Skeletal muscle satellite cell (primary cell): ENCODE measurements around the gene TM4SF5.

Source experiments
- H3K27me3 ChIP-seq: 2 replicates; pipeline ENCODE4 v1.7.0; 2013; ENCODE audit warnings: low read length; ENCODE audit not compliant: control insufficient read depth, insufficient read depth
- H3K36me3 ChIP-seq: 2 replicates; pipeline ENCODE4 v1.7.0; 2013; ENCODE audit warnings: mild to moderate bottlenecking, control low read depth, low read length; ENCODE audit not compliant: insufficient read depth
- H3K4me1 ChIP-seq: 2 replicates; pipeline ENCODE4 v1.7.0; 2013; ENCODE audit warnings: low read length; ENCODE audit not compliant: control insufficient read depth, insufficient read depth
- H3K4me2 ChIP-seq: 2 replicates; pipeline ENCODE4 v1.7.0; 2013; ENCODE audit warnings: mild to moderate bottlenecking, low read length
- H3K4me3 ChIP-seq: 2 replicates; pipeline ENCODE4 v1.7.0; 2013; ENCODE audit warnings: low read length
- H3K9ac ChIP-seq: 2 replicates; pipeline ENCODE4 v1.7.0; 2013; ENCODE audit warnings: mild to moderate bottlenecking, low read depth, low read length, moderate library complexity
- H3K9me3 ChIP-seq: replicated peaks from 2 replicates; pipeline ENCODE4 v1.7.0; 2013; ENCODE audit warnings: mild to moderate bottlenecking, control low read depth, low read length

Gene TM4SF5

DNA sequence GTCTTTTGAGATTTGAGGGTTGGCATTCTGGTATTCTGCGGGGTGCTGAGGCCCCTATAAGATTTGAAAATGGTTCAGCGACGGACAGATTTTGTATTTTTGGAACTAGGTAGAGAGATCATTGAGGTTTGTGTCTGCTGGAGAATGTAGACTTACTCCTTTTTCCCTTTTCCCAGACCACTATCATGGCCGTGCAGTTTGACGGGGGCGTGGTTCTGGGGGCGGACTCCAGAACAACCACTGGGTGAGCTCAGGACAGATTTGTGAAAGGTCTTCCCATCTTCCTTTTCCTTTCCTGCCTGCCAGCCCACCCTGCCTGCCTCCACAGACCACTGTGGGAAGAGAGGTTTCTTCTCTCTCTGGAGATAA is 24.9 kb downstream of the TM4SF5 start:
- peak overlapping the region; percentile 80 for H3K4me2 ChIP-seq
- peaks cover 15% of the 10 kb centered on the region for H3K36me3 ChIP-seq
- peaks cover 3% of the 10 kb centered on the region for H3K27me3 ChIP-seq
- peaks cover 5% of the 10 kb centered on the region for H3K4me1 ChIP-seq
- no peaks in the 10 kb centered on the region for H3K9me3 ChIP-seq
- H3K4me3 ChIP-seq: peak overlapping the region; percentile 96
- H3K9ac ChIP-seq: peak overlapping the region; percentile 96

DNA sequence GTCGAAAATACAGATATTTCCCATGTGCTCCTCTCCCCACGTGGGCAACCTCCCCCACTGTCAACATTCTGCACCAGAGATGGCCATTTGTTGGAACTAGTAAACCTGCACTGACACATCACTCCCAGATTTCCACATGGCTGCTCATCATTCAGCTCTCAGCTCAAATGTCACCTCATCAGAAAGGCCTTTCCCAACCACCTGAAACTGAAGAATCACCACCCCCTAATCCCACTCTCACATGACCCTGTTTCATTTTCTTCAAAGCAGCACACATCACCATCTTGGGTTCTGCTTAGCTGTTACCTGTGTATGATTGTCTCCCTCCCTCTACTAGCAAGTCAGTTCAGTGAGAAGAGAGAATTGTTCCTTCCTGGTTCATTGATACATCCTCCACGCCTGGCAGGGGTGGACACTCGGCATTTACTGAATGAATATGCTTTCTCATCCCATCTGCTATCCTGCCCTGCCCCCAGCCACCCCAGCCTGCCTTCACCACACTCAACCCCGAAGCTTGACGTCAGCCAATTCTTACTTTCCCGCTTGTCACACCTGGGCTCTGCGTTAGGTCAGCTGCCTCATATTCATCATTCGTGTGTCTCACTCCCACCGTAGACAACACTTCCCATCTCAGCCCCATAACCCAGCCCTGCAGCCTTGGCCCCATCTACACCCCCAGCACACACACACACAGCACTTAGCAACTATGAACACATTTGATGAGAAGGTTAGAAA is 28.9 kb downstream of the TM4SF5 start:
- Histone ChIP-seq H3K4me3 (no peak overlapping the region), H3K4me1 (peaks cover 5% of the 10 kb centered on the region), H3K9me3 (no peaks in the 10 kb centered on the region), H3K9ac (no peak overlapping the region), H3K36me3 (peaks cover 15% of the 10 kb centered on the region), H3K4me2 (no peak overlapping the region), H3K27me3 (no peaks in the 10 kb centered on the region)

DNA sequence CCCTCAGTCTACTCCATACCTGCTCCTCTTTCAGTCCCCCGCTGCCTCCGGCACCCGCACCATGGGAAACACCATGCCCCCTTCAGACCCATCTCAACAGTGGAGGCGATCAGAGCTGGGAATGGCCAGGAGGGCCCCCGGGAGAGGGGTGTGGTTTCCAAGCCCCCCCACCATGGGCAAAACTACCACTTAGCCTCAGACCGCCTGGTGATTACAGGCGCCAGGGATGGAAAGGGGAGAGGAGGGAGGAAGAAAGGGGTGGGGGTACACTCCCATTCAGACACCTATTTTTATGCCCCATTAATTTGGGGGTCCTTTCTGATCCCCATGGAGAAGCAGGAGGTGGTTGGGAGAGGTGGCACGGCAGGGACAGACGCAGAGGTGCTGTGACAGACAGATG is 30.5 kb downstream of the TM4SF5 start, which contains the start of gene C17orf114:
C17orf114 (minus strand) TSS at position 101 of the 400 bp plus-strand sequence.
- Histone ChIP-seq H3K4me2 (no peak within 1 kb of the TSS), H3K36me3 (peaks cover 15% of the 10 kb centered on the region), H3K27me3 (no peaks in the 10 kb centered on the region), H3K9ac (no peak within 1 kb of the TSS), H3K4me3 (no peak within 1 kb of the TSS), H3K4me1 (peaks cover 4% of the 10 kb centered on the region), H3K9me3 (no peaks in the 10 kb centered on the region)

DNA sequence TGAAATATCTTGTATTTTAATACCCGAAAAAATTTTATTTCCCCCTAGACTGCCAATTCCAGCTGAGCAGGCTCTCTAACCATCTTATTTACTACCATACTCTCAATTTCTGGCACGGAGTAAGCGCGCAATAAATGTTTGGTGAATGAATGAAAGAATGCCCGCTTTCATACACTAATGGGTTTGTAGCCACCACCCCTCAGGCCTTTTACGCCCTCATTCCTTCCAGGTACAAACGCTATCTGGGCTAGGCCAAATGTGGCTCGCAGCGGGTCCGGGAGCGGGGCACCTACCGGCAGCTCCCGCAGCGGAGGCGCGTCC is 34.7 kb downstream of the TM4SF5 start:
- peak overlapping the region; percentile 80 for H3K4me3 ChIP-seq
- peaks cover 14% of the 10 kb centered on the region for H3K4me1 ChIP-seq
- H3K36me3 ChIP-seq: peaks cover 7% of the 10 kb centered on the region
- H3K27me3 ChIP-seq: no peaks in the 10 kb centered on the region
- H3K4me2 ChIP-seq: peak overlapping the region; percentile 77
- peak overlapping the region; percentile 80 for H3K9ac ChIP-seq
- H3K9me3 ChIP-seq: no peaks in the 10 kb centered on the region

DNA sequence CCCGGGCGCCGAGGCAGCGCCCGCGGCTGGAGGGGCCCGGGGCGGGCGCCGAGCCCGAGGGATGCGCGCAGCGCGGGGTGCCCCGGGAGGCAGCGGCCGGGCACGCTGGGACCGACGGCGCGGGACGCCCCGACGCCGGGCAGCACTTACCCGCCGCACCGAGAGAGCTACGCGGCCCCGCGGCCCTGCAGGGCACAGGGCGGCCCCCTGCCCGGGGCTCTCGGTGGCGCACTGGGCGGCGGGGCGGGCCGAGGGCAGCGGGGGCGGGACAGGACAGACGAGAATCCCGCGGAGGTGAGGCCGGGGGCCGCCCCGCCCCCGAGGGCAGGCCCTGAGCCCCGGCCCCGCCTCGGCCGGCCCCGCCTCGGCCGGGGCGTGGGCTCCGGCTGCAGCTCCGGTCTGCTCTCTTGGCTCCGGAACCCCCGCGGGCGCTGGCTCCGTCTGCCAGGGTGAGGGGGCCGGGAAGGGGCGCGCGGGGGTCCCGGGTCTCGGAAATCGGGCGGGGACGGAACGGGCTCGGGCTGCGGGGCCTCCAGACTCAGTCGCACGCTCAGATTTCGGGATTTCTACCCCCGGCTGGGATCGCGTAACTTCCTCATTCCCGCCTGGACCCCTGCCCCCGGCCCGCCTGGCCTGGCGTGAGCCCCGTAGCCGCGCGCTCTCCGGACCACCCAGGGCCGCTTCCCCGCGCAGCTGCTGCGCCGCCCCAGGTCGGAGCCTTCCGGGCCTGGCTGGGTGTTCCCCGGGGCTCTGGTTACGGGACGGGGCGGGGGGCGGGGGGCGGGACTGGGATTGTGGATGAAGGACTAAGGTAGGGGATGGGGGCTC is 35.3 kb downstream of the TM4SF5 start, which contains the start of gene PLD2:
PLD2 (plus strand) TSS at position 376 of the 828 bp plus-strand sequence. CDS start 621 bp downstream, outside the sequence.
- Histone ChIP-seq H3K4me2 (peak within 1 kb of the TSS; percentile 92), H3K4me1 (peaks cover 14% of the 10 kb centered on the region), H3K27me3 (no peaks in the 10 kb centered on the region), H3K4me3 (peak within 1 kb of the TSS; percentile 80), H3K9ac (peak within 1 kb of the TSS; percentile 80), H3K9me3 (no peaks in the 10 kb centered on the region), H3K36me3 (peaks cover 7% of the 10 kb centered on the region)

GRCh38 chr17:4807605-4808377 is 36.1 kb downstream of the TM4SF5 start:
- H3K36me3 ChIP-seq: peaks cover 7% of the 10 kb centered on the region
- peak overlapping the region; percentile 54 for H3K9ac ChIP-seq
- H3K4me3 ChIP-seq: peak overlapping the region; percentile 80
- no peaks in the 10 kb centered on the region for H3K9me3 ChIP-seq
- H3K4me2 ChIP-seq: peak overlapping the region; percentile 92
- H3K4me1 ChIP-seq: peaks cover 14% of the 10 kb centered on the region
- no peaks in the 10 kb centered on the region for H3K27me3 ChIP-seq

- Histone ChIP-seq H3K4me1 (peaks cover 14% of the 10 kb centered on the region), H3K36me3 (peaks cover 7% of the 10 kb centered on the region), H3K4me2 (peak overlapping the region; percentile 92), H3K27me3 (no peaks in the 10 kb centered on the region), H3K9ac (no peak overlapping the region), H3K4me3 (peak overlapping the region; percentile 80), H3K9me3 (no peaks in the 10 kb centered on the region)
These were observed 36.7 kb downstream of the TM4SF5 start for GRCh38 chr17:4808378-4808767.

DNA sequence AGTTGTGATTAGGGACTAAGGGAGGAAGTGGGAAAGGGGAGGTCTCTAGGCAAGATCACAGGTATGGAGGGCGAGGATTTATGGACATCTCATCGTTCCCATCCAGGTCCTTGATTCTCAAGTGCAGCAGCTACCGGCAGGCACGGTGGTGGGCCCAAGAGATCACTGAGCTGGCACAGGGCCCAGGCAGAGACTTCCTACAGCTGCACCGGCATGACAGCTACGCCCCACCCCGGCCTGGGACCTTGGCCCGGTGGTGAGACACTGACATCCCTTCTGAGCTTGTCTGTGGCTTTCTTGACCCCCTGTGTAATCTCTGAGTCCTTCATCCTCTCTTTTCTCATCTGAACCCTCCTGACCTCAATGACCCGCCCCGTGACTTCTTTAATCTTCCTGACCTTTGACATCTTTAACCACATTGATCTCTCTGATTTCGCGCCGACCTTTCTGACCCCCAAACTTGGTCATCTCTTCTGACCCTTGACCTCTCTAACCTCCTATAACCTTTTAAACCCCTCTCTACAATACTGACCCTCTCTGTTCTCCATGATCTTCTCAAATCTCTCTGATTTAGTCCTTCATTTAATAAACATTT is 39.1 kb downstream of the TM4SF5 start:
- H3K9me3 ChIP-seq: no peaks in the 10 kb centered on the region
- no peaks in the 10 kb centered on the region for H3K27me3 ChIP-seq
- peaks cover 17% of the 10 kb centered on the region for H3K36me3 ChIP-seq
- H3K4me1 ChIP-seq: peaks cover 14% of the 10 kb centered on the region
- no peak overlapping the region for H3K4me3 ChIP-seq
- no peak overlapping the region for H3K4me2 ChIP-seq
- H3K9ac ChIP-seq: no peak overlapping the region

DNA sequence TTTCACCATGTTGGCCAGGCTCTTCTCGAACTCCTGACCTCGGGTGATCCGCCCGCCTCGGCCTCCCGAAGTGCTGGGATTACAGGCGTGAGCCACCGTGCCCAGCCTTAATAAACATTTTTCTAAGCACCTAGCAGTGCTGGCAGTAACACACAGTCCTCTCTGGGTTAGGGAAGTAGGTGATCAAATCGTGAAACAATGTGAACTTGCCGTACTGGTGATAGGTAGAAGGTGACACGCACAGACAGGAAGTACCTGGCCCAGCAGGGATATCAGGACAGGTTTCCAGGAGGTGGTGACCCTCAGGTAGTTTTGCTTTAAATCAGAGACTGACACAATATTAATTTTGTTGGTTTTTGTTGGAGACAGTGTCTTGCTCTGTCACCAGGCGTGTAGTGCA is 39.8 kb downstream of the TM4SF5 start:
- H3K36me3 ChIP-seq: peaks cover 18% of the 10 kb centered on the region
- no peak overlapping the region for H3K9ac ChIP-seq
- H3K4me2 ChIP-seq: no peak overlapping the region

GRCh38 chr17:4812690-4813089 is 41.0 kb downstream of the TM4SF5 start:
- Histone ChIP-seq H3K4me3 (no peak overlapping the region), H3K9ac (no peak overlapping the region), H3K9me3 (no peaks in the 10 kb centered on the region), H3K4me1 (peaks cover 7% of the 10 kb centered on the region), H3K36me3 (peaks cover 26% of the 10 kb centered on the region), H3K27me3 (no peaks in the 10 kb centered on the region), H3K4me2 (no peak overlapping the region)

More for the DNA sequence above, 39.8 kb downstream of the TM4SF5 start:
- Histone ChIP-seq H3K27me3 (no peaks in the 10 kb centered on the region), H3K9me3 (no peaks in the 10 kb centered on the region), H3K4me3 (no peak overlapping the region), H3K4me1 (peaks cover 10% of the 10 kb centered on the region)
